ENCODE data around the gene INO80B.

DNA sequence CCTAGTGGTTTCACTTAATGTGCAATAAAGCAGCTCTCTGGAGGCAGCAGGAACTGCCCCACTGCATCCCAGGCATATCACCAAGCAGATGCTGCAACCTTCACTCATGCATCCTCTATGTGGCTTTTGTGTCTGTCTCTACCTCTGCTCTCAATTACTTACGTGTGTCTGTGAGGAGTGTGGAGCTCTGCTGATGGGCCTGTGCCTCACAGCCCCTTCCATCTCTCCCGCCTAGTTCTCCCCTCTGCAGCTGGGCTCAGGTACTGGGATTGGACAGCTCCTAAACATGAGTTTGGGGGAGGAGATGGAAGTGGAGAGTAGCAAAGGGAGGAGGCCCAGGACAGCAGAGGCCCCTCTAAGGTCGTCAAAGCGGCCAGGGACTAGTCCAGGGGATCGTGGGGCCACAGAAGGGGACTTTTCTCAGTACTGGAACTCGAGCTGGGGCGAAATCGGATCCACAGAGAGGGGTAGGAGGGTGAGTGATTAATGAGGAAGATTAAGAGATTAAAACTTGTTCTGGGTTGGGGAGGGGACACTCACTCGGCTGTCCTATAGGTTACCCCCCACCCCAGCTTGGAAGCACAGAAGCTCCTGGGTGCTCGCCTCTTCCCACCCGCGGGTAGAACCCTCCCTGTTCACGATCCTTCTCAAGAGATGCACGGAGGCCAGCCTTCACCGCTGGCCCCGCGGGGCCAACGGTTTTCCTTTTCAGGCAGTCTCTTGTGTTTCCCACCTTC is 46.6 kb downstream of the INO80B start:
- TF ChIP-seq, protein P1, sequence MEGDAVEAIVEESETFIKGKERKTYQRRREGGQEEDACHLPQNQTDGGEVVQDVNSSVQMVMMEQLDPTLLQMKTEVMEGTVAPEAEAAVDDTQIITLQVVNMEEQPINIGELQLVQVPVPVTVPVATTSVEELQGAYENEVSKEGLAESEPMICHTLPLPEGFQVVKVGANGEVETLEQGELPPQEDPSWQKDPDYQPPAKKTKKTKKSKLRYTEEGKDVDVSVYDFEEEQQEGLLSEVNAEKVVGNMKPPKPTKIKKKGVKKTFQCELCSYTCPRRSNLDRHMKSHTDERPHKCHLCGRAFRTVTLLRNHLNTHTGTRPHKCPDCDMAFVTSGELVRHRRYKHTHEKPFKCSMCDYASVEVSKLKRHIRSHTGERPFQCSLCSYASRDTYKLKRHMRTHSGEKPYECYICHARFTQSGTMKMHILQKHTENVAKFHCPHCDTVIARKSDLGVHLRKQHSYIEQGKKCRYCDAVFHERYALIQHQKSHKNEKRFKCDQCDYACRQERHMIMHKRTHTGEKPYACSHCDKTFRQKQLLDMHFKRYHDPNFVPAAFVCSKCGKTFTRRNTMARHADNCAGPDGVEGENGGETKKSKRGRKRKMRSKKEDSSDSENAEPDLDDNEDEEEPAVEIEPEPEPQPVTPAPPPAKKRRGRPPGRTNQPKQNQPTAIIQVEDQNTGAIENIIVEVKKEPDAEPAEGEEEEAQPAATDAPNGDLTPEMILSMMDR (IDR thresholded peaks at IDR 0.05) = no peak
- TF ChIP-seq POLR2A (IDR thresholded peaks at IDR 0.05) = no peak
